Astrocyte of the hippocampus (primary cell): ENCODE measurements around the gene SCNM1.
A peak's percentile ranks its signal among the peaks of the same experiment; 100 is the strongest.

Source experiments
- DNase-seq: peaks from one replicate; pipeline ENCODE4 v3.0.0; 2011; ENCODE audit warnings: low read depth, low spot score

Gene SCNM1

DNA sequence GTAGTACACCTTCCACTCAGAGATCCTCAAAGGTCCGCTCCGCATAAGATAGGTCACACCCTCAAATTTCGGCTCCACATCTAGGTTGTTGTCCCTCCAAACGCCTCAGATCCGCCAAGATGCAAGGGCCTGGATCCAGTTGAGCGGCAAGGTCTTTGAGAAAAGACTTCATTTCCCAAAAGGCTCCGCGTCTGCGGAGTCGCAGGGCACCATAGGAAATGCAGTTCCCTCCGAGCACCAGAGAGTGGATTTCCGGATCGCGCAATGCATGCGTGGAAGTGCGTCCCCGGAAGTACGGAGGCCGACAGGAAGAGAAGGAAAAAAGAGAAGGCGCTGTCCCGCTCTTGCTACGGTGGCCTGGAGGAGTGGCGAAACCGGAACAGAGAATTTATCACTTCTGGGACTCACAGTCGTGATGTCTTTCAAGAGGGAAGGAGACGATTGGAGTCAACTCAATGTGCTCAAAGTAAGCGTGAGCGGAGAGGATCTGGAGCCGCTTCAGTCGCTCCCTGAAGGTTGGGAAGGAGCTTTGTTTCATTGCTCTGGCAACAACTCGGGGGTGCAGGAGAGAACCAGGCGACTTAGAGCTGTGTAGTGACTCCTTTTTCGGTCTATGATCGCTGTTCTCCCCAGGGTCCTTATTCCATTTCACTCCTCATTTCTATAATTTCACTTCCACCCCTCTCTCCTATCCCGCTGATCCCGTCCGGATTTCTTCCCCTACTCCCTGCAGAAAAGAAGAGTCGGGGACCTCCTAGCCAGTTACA is at the start of gene SCNM1, which contains the start of gene LYSMD1:
SCNM1 (plus strand) TSS at position 407 of the 767 bp plus-strand sequence; CDS start at position 416, 9 bp downstream.
LYSMD1 (minus strand) TSS at position 165 of the 767 bp plus-strand sequence. CDS start 644 bp downstream, outside the sequence.
- peak; percentile 99 for DNase-seq

GRCh38 chr1:151124763-151125403 is 41.1 kb upstream of the SCNM1 start:
- no peak for DNase-seq

DNA sequence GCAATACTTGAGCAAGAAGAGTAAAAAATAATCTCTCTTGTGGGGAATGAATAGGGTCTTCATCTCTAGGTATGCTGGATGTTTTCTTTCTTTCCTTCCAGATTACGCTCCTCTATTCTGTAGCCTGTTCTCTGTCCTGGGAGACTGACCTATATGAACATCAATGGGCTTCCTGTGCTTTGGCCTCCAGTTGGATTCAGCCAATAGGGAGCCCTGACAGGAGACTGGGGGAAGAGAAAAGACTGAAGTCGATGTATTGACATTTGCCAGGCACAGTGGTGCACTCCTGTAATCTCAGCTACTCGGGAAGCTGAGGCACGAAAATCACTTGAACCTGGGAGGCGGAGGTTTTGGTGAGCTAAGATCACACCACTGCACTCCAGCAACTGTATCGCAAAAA is 37.1 kb upstream of the SCNM1 start:
- no peak for DNase-seq

DNA sequence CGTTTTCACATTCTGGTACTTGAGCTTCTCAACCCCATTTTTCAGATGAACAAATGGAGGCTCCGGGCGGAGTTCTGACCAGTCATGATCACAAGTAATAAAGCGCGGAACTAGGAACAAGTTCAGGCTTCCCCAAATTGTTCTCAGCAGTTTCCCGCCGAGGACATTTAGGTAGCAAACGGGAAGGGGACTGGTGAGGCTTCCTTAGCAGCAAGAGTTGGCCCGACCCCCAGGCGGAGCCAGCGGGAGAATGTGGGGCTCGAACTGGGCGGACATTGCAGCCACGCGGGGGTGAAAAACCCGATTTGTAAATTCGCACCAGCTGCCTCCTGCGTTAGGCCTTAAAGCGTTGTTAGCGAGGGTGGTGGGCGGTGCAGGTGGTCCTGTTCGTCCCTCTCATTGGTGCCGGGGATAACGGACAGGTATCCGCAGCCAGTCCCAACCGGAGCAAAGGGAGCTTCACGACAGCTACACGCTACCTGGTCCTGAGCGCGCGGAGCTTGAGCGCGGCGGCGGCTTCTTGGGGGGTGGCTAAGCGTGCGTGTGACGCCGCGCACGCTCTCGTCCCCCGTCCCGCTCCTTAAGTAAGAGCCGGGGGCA is 34.9 kb upstream of the SCNM1 start:
- DNase-seq, result peak; percentile 93

GRCh38 chr1:151131701-151132334 is 34.1 kb upstream of the SCNM1 start:
- DNase-seq, result peak; percentile 51

- DNase-seq, result no peak
Observed at GRCh38 chr1:151132335-151133017, 33.5 kb upstream of the SCNM1 start.

DNA sequence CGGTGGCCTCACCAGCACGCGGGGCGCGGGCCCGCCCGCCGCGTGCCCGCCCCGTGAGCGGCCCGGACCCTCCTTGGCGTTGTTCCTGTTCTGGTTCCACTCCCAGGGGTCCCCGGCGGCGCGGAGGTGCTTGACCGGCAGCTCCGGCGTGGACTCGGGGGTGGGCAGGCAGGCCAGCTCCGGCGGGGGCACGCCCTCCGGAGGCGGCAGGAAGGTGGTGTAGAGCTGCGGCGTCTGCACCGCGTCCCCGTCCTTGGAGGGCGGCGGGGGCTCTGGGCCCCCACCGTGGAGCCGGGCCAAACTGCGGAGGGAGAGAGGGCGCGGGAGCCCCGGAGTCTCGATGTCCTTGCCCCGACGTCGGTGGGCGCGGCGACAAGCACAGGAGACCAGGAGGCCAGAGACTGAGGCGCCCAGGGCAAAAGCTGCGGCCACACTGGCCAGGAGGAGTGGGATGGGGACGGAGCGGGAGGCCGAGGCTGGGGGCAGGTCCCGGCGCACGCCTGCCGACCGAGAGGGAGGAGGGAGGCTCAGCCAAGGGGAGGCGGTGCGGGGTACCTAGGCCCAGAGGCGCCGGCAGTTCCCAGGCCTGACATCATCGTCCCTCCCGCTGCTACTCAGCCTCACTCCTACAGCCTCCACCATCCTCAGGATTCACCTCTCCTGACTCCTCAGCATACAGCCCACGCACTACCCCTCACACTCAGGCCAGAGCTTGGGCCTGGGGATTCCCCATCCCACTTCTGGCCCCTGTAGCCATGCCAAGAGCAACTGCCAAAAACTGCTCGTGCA is 32.7 kb upstream of the SCNM1 start:
- no peak for DNase-seq

DNA sequence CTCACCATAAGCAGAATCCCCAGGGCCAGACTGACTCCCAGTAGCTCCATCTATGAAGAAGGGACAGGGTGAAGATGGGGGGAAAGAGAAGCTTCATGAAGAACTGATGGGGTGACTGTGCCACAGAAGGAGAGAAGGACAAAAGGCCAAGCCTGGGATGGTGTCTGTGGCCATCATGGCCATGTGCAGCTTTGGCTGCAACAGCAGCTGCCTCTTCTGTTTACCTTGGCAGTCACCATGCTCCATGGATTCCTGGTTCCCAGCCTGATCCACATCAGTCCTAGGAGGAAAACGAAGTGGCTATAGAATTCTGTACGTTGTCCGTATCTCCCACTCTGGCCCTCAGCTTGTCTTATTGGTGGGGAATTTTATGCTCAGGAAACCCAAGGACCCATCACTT is 31.5 kb upstream of the SCNM1 start:
- DNase-seq, result no peak

- no peak for DNase-seq
Observed at GRCh38 chr1:151134991-151135390, 31.0 kb upstream of the SCNM1 start.

GRCh38 chr1:151135433-151136385 is 30.2 kb upstream of the SCNM1 start:
- DNase-seq, result no peak

DNA sequence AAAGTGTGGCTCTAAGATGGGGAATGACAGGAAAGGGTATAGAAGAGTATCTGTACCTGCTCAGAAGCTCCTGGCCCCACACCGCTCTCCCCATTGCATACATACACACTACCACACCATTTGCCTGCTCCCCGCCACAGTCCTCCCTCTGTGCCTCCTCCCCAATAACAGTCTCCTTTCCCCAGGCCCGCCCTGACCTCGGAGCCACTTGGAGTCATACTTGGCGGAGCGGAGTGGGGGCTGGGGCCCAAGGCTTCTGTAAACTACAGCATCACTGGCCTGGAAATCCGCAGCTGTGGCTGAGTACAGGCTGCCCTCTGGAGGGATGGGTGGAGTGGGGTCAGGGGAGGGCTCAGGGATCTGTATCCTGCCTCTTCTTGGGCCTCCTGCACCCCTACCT is 28.2 kb upstream of the SCNM1 start:
- no peak for DNase-seq

GRCh38 chr1:151142411-151143056 is 23.4 kb upstream of the SCNM1 start:
- DNase-seq, result no peak

GRCh38 chr1:151143057-151143435 is 22.9 kb upstream of the SCNM1 start:
- DNase-seq, result no peak

GRCh38 chr1:151143986-151144385 is 22.0 kb upstream of the SCNM1 start:
- no peak for DNase-seq

- peak; percentile 34 for DNase-seq
Observed at GRCh38 chr1:151144474-151145303, 21.3 kb upstream of the SCNM1 start.

- DNase-seq, result peak; percentile 47
Observed at GRCh38 chr1:151145304-151146071, 20.5 kb upstream of the SCNM1 start.

- no peak for DNase-seq
Observed at GRCh38 chr1:151146072-151146411, 19.9 kb upstream of the SCNM1 start.
